DND-41 (cell line): Measurements from ENCODE around the gene SORCS1.

Experiments used
- CTCF ChIP-seq: IDR thresholded peaks from 2 replicates; pipeline ENCODE4 v1.5.1; 2012; ENCODE audit warnings: borderline replicate concordance, low read length, moderate library complexity, mild to moderate bottlenecking; ENCODE audit not compliant: poor library complexity, severe bottlenecking; ENCODE audit errors: extremely low read depth
- EZH2 ChIP-seq: IDR thresholded peaks from 3 replicates; pipeline ENCODE4 v1.6.1; 2012; ENCODE audit warnings: borderline replicate concordance, low read depth, mild to moderate bottlenecking, moderate library complexity, low read length, inconsistent platforms; ENCODE audit not compliant: severe bottlenecking

- no peak for TF ChIP-seq CTCF
- no peak for TF ChIP-seq EZH2
These were observed 92.5 kb downstream of the SORCS1 start for GRCh38 chr10:107072028-107072427.
